GM23338 (cell line): ENCODE measurements around the gene HTR7. TPM values are rescaled to one million over a fixed set of nuclear protein-coding genes. Genes with fewer than 3 reads are reported as not detected.

ENCODE experiments used
- EZH2phosphoT487 ChIP-seq: fragments of 200-600 bp; sonication (generic); IDR thresholded peaks from one replicate; pipeline ENCODE4 v1.8.1; 2018; ENCODE audit warnings: antibody characterized with exemption; ENCODE audit not compliant: unreplicated experiment
- ZNF114 ChIP-seq: fragments of 250-450 bp; sonication (Bioruptor Pico); IDR thresholded peaks from 2 replicates; pipeline ENCODE4 v1.5.0; 2020; ENCODE audit warnings: mild to moderate bottlenecking, moderate library complexity
- polyA plus RNA-seq: library from polyadenylated mRNA; unstranded; fragments of >200 nt; fragmentation: Nextera tagmentation; extraction: Ambion mirVana; gene quantifications from 2 replicates; pipeline ENCODE4 v1.2.1, GENCODE V29; 2016
- total RNA-seq: library from RNA; depleted of rRNA; stranded (reverse); fragments of >200 nt; shearing (Covaris generic); gene quantifications from 2 replicates; pipeline ENCODE4 v1.2.3, GENCODE V29; 2014
- TF ChIP-seq, protein P1 (sequence below): fragments of 250-450 bp; sonication (Bioruptor Pico); IDR thresholded peaks from 2 replicates; pipeline ENCODE4 v1.5.0; 2020; ENCODE audit warnings: mild to moderate bottlenecking, moderate library complexity
- TF ChIP-seq, protein P2 (sequence below), 2 experiments: fragments of 200-600 bp in 1 of 2; sonication (generic) in 1 of 2; conservative IDR thresholded peaks; 2 replicates each; pipeline versions ENCODE4 v1.5.1 to v1.6.1; 2016 to 2017; ENCODE audit warnings: antibody characterized with exemption in 2 of 2, low read depth in 2 of 2, mild to moderate bottlenecking in 2 of 2, moderate library complexity in 1 of 2

HTR7 gene
- total and polyA plus RNA-seq, 2 experiments from 2014 or later = 7.0 to 42.2 TPM

DNA sequence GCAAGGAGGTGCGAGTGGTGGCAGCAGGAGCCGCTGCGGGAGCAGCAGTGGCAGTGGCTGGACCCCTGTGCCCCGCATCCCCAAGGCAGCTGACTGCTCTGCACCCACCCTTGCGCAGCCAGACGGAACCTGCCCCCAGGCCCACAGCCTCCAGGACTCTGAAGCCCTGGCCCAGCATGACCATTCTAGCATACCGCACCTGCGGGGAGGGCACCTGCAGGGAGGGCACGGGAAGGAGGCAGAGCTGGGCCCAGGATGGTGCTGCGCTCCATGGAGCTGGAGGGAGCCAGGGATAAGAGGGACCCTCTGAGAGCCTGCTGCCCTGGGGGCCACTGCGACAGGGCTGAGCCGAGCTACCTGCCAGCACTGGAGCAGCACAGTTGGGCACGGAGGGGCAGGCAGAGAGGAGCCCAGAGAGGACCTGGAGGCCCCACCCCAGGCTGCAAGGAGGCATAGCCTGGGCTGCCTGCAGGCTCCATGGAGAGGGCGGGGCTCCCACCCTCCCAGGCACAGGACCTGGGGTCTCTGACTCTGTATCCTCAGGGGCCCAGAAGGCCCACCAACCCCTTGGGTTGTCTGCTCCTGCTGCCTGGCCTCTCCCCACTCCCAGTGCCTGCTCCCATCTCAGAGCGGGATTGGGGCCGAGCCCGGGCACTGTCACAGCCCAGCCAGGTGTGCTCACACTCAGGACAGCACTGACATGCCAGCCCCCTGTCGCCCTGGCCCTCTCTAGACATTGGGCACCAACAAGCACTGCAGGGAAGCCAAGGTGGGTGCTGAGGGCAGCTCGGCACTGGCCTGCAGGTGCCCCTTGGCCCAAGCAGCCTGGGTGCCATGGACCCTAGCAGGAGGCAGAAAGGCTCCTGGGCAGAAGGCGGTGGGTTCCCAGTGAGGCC lies 87.6 kb downstream of the HTR7 start (continued):
- TF ChIP-seq, protein P1, sequence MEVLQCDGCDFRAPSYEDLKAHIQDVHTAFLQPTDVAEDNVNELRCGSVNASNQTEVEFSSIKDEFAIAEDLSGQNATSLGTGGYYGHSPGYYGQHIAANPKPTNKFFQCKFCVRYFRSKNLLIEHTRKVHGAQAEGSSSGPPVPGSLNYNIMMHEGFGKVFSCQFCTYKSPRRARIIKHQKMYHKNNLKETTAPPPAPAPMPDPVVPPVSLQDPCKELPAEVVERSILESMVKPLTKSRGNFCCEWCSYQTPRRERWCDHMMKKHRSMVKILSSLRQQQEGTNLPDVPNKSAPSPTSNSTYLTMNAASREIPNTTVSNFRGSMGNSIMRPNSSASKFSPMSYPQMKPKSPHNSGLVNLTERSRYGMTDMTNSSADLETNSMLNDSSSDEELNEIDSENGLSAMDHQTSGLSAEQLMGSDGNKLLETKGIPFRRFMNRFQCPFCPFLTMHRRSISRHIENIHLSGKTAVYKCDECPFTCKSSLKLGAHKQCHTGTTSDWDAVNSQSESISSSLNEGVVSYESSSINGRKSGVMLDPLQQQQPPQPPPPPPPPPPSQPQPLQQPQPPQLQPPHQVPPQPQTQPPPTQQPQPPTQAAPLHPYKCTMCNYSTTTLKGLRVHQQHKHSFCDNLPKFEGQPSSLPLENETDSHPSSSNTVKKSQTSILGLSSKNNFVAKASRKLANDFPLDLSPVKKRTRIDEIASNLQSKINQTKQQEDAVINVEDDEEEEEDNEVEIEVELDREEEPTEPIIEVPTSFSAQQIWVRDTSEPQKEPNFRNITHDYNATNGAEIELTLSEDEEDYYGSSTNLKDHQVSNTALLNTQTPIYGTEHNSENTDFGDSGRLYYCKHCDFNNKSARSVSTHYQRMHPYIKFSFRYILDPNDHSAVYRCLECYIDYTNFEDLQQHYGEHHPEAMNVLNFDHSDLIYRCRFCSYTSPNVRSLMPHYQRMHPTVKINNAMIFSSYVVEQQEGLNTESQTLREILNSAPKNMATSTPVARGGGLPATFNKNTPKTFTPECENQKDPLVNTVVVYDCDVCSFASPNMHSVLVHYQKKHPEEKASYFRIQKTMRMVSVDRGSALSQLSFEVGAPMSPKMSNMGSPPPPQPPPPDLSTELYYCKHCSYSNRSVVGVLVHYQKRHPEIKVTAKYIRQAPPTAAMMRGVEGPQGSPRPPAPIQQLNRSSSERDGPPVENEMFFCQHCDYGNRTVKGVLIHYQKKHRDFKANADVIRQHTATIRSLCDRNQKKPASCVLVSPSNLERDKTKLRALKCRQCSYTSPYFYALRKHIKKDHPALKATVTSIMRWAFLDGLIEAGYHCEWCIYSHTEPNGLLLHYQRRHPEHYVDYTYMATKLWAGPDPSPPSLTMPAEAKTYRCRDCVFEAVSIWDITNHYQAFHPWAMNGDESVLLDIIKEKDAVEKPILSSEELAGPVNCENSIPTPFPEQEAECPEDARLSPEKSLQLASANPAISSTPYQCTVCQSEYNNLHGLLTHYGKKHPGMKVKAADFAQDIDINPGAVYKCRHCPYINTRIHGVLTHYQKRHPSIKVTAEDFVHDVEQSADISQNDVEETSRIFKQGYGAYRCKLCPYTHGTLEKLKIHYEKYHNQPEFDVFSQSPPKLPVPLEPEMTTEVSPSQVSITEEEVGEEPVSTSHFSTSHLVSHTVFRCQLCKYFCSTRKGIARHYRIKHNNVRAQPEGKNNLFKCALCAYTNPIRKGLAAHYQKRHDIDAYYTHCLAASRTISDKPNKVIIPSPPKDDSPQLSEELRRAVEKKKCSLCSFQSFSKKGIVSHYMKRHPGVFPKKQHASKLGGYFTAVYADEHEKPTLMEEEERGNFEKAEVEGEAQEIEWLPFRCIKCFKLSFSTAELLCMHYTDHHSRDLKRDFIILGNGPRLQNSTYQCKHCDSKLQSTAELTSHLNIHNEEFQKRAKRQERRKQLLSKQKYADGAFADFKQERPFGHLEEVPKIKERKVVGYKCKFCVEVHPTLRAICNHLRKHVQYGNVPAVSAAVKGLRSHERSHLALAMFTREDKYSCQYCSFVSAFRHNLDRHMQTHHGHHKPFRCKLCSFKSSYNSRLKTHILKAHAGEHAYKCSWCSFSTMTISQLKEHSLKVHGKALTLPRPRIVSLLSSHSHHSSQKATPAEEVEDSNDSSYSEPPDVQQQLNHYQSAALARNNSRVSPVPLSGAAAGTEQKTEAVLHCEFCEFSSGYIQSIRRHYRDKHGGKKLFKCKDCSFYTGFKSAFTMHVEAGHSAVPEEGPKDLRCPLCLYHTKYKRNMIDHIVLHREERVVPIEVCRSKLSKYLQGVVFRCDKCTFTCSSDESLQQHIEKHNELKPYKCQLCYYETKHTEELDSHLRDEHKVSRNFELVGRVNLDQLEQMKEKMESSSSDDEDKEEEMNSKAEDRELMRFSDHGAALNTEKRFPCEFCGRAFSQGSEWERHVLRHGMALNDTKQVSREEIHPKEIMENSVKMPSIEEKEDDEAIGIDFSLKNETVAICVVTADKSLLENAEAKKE (CRISPR knock-in tag) = no peak
- TF ChIP-seq, protein P2, sequence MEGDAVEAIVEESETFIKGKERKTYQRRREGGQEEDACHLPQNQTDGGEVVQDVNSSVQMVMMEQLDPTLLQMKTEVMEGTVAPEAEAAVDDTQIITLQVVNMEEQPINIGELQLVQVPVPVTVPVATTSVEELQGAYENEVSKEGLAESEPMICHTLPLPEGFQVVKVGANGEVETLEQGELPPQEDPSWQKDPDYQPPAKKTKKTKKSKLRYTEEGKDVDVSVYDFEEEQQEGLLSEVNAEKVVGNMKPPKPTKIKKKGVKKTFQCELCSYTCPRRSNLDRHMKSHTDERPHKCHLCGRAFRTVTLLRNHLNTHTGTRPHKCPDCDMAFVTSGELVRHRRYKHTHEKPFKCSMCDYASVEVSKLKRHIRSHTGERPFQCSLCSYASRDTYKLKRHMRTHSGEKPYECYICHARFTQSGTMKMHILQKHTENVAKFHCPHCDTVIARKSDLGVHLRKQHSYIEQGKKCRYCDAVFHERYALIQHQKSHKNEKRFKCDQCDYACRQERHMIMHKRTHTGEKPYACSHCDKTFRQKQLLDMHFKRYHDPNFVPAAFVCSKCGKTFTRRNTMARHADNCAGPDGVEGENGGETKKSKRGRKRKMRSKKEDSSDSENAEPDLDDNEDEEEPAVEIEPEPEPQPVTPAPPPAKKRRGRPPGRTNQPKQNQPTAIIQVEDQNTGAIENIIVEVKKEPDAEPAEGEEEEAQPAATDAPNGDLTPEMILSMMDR (conservative IDR thresholded peaks at IDR 0.05; ENCODE audit: low read depth in 2 of 2) = no peak
- no peak for TF ChIP-seq EZH2phosphoT487
- no peak for TF ChIP-seq ZNF114
